GM18868 (cell line): ENCODE results near the gene DIP2B.
"Not testable (repeated sequence)": the region's sequence is repeated elsewhere in the genome, so short reads cannot be mapped to it uniquely, and the experiment has no call there.

ENCODE experiments used
- ATAC-seq: cut with Tn5 transposase; IDR thresholded peaks from one replicate; pipeline ENCODE4 v1.9.1; 2021; ENCODE audit warnings: mild to moderate bottlenecking, moderate library complexity; ENCODE audit not compliant: unreplicated experiment

Gene DIP2B

GRCh38 chr12:50666023-50666422 is 161.2 kb downstream of the DIP2B start:
- ATAC-seq = no peak

GRCh38 chr12:50672158-50672557 is 167.4 kb downstream of the DIP2B start:
- ATAC-seq = no peak

GRCh38 chr12:50676756-50677155 is 172.0 kb downstream of the DIP2B start:
- no peak for ATAC-seq

GRCh38 chr12:50677858-50678257 is 173.1 kb downstream of the DIP2B start:
- no peak for ATAC-seq

- ATAC-seq = no peak
These were observed 174.0 kb downstream of the DIP2B start for GRCh38 chr12:50678650-50679365.

- ATAC-seq = no peak
These were observed 174.8 kb downstream of the DIP2B start for GRCh38 chr12:50679612-50680011.

GRCh38 chr12:50681064-50681463 is 176.3 kb downstream of the DIP2B start:
- ATAC-seq = not testable (repeated sequence)

GRCh38 chr12:50685641-50686040 is 180.9 kb downstream of the DIP2B start:
- ATAC-seq = no peak

- no peak for ATAC-seq
These were observed 181.6 kb downstream of the DIP2B start for GRCh38 chr12:50686406-50686805.

- ATAC-seq = no peak
These were observed 182.2 kb downstream of the DIP2B start for GRCh38 chr12:50686976-50687375.

GRCh38 chr12:50689437-50689836 is 184.7 kb downstream of the DIP2B start:
- ATAC-seq = no peak

- no peak for ATAC-seq
These were observed 186.1 kb downstream of the DIP2B start for GRCh38 chr12:50690925-50691324.

GRCh38 chr12:50695961-50696360 is 191.2 kb downstream of the DIP2B start:
- ATAC-seq = no peak

- no peak for ATAC-seq
These were observed 192.1 kb downstream of the DIP2B start for GRCh38 chr12:50696931-50697330.

GRCh38 chr12:50699154-50699553 is 194.4 kb downstream of the DIP2B start:
- no peak for ATAC-seq

- ATAC-seq = no peak
These were observed 195.2 kb downstream of the DIP2B start for GRCh38 chr12:50699940-50700339.

- ATAC-seq = no peak
These were observed 201.8 kb downstream of the DIP2B start for GRCh38 chr12:50706606-50707005.

GRCh38 chr12:50707396-50707795 is 202.6 kb downstream of the DIP2B start:
- no peak for ATAC-seq

GRCh38 chr12:50708631-50709030 is 203.8 kb downstream of the DIP2B start:
- no peak for ATAC-seq

- no peak for ATAC-seq
These were observed 206.3 kb downstream of the DIP2B start for GRCh38 chr12:50711121-50711520.

- ATAC-seq = no peak
These were observed 210.4 kb downstream of the DIP2B start for GRCh38 chr12:50715174-50715573.

GRCh38 chr12:50718760-50719159 is 214.0 kb downstream of the DIP2B start:
- ATAC-seq = no peak

GRCh38 chr12:50720085-50720484 is 215.3 kb downstream of the DIP2B start:
- no peak for ATAC-seq
